ENCODE results near the gene RMP24.
"Not testable (repeated sequence)": the region's sequence is repeated elsewhere in the genome, so short reads cannot be mapped to it uniquely, and the experiment has no call there.

Gene RMP24

DNA sequence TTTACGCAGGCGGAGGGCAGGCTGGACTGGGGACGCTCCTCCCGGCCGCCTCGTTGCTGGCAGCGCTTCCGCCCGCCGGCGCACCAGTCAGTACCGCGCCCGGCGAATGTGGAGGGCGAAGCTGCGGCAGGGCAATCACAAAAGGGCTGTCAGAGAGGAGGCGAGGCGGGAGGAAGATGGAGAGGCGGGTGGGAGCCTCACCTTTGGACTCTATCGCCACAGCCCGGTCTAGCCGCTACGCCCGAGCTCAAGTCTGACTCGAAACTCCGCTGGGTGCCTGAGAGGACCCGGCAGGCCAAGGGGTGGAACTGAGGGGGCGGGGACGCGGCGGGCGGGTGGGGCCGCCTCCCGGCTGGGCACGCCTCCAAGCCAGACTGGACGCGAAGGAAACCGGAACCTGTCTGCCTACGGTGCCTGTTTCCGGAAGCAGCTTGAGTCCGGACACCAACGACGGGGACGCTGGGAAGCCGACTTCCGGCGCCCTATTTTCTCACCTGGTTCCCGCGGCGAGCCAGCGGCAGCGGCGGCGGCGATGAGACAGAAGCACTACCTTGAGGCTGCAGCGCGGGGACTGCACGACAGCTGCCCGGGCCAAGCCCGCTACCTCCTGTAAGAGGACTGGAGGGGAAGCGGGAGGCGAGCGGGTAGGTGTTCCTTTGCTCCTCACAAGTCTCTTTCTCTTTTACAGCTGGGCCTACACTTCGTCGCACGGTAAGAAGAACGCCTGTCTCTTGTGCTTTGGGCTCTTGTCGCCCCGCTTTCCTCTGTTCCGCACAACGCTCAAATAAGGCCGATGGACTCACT lies at the start of gene RMP24:
RMP24 (plus strand) TSS at position 483 of the 804 bp plus-strand sequence.
- DNase-seq, result peak; percentile 89 to 91

DNA sequence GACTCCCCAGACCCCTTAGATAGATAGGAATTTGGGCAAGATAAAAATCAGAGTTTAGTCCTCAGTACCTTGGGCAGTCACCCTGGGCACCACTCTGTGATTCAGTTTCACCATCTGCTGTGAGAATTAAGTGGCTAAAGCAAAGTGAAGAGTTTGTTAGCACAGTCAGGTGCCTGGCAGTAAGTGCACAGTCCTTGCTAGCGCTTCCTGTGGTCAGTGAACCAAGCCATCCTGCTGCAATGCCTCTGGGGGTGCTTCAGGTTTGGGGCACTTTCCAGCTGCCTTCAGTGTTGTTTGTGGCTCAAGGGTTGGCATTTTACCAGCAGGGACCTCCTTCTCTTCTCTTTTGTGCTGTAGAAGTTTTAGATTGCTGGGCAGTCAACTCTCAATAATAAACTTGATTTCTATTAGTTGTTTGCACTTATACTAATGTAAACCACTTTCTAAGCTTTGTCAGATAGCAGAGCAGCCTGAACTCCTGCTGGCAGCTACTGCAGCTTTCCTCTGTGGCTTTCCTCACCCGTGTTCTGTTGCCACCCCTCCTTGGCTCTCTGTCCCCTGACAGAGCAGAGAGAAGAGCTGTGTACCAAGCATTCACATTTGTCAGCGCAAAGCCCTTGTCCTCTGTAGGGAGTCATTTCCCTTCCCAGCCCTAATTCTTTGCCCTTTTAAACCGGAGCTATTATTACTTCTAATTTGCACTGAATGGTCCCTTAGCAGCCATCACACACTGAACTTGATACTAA lies 48.4 kb upstream of the RMP24 start:
- DNase-seq, result no peak

DNA sequence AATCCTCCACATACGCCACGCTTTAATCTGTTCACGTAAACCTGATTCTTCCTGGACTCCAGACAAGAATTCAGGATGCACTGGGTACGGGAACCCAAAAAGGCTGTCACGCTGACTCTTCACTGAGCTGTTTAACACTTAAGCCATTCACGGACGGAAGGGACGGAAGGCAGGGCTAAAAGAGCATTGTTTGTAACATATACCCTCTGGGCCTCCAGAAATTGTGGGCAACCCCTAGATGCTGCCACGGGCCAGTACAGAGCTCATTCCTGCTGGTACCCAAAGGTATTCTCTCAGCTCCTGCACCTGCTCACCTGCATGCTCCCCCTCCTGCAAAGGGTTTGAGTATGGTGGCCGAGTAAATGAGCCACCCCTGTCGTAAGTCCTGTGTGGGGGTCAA lies 45.6 kb upstream of the RMP24 start:
- no peak for DNase-seq

DNA sequence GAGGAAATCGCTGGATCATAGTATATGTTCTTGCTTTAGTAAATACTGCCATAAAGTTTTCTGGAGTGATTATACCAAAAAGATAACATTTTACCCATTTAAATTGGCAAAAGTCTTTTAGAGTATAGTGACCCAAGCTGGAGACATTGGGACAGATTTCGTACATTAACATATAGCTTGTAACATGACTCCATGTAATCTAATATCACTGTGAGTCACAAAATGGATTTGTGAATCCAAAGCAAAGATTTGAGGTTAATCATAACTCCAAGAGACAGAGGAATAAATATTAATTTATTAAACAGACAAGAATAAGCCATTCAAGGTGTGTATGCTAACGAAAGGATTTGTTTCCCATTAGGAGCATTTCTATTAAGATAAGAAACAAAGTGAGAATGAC lies 45.0 kb upstream of the RMP24 start:
- DNase-seq, result no peak

DNA sequence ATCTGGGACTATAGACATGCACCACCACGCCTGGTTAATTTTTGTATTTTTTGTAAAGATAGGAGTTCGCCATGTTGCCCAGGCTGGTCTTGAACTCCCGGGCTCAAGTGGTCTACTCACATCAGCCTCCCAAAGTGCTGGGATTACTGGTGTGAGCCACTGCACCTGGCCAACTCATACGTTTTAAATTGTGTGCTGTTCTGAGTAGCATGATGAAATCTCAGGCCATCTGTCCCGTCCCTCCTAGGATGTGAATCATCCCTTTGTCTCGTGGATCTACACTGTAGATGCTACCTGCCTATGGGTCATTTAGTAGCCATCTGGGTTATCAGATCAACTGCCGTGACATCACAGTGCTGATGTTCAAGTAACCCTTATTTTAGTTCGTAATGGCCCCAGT lies 38.5 kb upstream of the RMP24 start:
- no peak for DNase-seq

DNA sequence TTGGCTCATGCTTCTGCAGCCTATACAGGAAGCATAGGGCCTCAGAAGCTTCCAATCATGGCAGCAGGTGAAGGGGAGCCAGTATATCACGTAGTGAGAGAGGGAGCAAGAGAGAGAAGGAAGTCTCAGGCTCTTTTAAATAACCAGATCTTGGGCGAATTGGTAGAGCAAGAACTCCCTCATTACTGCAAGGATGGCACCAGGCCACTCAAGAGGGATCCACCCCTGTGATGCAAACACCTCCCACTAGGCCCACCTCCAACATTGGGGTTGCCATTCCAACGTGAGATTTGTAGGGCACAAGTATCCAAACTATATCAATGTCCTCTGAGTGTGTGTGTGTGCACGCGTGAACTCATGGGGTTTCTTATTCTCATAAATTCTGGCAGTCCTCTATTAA lies 37.6 kb upstream of the RMP24 start:
- no peak for DNase-seq

DNA sequence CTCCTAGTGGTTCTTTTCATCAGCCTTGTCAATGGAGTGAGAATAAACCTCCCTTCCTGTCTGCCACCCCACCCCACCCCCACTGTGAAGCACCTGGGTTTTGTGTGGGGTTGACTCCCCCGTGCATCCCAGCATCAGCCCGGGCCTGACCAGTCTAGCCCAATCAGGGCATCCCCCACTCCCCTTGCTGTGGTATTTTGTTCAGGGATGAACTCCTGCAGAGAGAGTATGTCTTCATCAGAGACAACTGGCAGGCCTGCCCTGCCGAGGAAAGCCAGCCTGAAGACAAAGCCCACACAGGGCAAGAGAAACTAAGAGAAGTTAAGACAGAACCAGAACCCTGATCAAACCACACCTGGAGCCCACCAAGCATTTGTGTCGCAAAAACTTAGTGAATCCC lies 36.7 kb upstream of the RMP24 start:
- no peak for DNase-seq

DNA sequence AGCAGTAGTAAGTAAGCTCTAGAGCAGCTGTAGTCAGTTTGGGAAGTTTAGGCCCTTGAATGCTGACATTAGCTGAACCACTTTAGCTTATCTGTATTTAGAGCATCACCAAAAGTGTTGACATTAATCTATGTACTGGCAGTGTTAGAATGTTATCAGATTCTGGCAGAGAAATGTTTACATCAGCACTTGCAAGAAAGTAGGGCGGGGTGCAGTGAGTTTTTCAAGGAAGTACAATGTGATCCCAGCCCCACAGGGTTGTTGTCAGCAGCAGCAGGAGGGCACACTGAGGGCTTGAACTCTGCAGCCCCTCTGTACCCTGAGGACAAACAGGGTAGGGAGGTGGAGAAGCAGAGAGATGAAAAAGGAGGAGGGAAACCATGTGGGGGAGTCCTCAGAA lies 35.5 kb upstream of the RMP24 start:
- DNase-seq, result no peak

DNA sequence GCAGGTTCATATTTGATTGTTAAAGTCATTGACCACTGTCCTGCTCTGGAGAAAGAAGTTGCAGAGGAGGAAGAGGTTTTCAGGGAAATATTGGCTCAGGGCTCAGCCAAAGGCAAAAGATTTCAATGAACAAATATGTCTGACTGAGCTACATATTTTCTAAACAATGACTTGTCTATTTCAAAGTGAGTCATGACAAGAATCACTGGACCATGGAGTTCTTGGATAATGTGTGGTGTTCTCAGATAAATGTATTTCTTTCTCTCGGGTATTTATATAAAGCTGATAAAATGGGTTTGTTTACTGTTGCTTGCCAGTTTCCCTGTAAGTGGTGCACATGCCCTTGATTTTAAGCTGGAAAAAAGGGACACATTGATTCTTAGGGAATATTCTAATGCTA lies 34.3 kb upstream of the RMP24 start:
- no peak for DNase-seq

DNA sequence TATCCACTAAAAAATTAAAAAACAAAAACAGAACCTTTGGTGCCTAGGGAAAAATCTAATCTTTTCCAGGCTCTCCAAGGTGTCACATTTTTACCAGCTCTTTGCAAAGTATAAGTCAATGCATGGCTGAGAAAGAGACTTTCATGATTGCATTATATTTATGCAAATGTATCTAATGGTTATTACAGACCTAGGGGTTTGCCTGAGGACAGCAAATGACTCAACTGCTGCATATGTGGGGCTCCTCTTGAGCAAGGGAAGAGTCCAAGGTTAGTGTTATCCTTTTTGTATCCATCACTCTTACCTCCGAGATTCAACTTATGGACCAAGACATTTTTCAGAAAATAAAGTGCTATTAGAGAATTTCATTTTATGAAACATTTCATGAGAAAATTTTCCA lies 33.9 kb upstream of the RMP24 start:
- no peak for DNase-seq

DNA sequence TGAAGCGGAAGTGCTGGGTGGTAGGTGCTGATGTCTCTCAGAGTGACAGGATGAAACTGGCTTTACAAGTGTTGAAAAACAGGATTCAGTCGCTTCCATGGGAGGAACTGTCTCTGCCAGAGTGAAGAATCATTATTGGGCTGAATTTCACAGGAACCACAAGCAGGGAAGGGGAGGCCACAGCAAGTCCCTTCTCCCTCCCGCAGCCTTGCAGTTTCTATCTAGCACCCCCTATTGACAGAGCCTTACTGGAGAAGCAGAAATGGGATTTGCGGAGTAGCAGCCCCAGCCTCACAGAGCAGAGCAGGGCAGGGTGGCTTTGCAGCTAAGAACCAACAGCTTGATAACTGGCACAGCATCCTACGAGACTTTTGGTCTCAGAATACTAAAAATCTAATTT lies 33.3 kb upstream of the RMP24 start:
- DNase-seq, result no peak

DNA sequence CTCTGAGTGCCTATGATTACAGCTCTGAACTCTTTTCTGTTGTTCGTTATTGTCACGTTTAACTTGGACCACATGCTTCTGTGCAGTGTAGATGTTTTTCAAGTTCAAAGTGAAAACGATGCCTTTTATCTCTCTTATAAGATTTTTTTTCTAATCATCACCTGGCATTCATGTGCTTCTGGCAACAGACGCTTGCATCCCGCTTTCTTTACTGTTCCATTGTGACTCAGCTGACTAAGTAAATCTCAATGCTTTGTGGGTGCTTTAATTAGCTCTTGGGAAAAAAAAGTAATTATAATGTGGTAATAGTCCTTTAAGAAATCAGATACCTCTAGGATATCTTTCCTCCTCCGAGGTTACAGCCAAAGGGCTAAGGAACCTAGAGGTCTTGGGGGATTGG lies 31.2 kb upstream of the RMP24 start:
- no peak for DNase-seq

DNA sequence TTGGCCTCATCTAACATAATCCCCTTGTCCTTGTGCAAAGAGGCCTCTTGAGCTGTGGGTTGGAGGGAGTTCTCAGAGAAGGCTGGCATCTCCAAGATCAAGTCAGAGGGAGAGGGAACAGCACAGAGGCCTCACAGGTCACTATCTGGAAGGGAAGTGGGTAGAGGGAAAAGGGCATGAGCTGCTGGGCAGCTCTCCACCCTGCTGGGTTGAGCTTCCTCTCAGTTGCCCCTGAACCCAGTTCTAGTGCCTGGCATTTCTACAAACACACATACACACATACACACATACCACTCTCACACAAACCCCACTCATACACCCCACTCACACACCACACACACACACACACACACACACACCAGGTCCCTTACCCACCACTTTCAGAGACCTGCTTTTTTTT lies 30.3 kb upstream of the RMP24 start:
- no peak for DNase-seq

DNA sequence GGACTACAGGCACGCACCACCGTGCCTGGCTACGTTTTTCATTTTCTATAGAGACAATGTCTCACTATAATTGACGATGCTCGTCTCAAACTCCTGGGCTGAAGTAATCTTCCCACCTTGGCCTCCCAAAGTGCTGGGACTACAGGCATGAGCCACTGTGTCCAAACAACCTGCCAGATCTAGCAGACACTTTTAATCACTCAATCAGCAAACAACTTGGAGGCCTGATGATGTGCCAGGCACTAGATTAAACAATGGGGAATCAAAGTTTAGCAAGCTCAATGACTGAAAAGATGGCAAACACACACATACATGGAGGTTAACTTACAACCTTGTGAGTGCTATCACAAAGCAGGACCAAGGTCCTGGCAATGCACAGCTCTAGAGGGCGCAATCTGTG lies 29.8 kb upstream of the RMP24 start:
- no peak for DNase-seq

DNA sequence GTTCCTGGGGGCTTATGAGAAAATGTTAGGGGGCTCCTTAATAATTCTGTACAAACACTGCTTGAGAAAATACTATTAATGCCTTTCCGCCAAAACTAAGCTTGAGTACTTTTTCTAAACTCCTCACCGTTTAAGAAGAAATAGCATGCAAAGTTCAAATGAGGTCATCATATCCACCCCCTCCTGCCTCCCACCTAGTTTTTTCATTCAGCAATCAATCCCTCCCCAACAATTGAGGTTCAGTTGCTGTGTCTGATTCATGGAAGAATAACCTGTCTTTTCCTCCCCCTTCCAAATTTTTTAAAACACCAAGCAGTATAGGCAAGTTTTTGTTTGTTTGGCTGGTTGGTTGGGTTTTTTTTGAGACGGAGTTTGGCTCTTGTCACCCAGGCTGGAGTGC lies 24.4 kb upstream of the RMP24 start:
- no peak for DNase-seq

DNA sequence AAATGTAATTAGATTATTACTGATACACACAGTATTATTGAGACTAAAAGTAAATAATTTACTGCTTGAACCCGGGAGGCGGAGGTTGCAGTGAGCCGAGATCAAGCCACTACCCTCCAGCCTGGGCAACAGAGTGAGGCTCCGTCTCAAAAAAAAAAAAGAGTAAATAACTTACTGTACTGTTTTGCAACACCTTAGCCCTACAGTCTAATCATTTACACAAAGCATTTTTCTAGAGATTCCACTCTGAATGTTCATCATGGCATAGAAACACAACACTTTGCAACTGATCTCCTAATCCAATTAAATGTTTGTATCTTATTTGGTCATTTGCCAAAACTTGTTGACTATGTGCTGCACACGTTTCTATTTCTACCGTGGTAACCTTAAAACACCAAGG lies 23.4 kb upstream of the RMP24 start:
- no peak for DNase-seq

DNA sequence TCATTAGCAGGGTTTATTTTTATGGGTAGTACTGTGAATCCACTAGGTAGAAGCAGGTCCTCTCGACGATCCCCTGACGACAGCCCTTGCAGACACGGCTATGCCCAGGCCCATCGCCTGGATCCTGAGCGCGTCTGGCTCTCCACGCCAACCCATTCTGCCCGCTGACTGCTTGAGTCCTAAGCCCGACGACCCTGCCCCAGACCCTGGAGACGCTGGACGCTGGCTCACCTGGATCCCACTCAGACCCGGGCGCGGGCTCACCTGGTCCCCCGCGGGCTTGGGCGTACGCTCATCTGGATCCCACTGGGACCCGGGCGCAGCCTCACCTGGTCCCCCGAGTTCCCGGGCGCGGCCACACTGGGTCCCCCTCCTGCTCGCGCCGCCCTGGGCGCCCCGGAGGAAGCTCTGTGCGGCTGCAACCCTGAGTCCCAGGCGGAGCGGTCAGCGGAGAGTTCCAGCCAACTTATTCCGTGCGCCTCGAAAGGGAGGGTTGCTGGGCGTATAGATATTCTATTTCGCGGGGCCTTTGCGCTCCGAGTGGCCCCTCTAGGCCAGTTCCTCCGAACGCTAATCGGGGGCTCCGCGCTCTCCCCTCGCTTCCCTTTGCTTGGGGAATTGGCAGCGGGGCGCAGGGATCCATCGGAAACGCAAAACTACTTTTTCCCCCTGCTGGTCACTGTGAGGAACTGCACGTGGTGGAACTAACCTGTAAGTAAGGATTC lies 22.4 kb upstream of the RMP24 start:
- DNase-seq, result peak; percentile 39 to 42

DNA sequence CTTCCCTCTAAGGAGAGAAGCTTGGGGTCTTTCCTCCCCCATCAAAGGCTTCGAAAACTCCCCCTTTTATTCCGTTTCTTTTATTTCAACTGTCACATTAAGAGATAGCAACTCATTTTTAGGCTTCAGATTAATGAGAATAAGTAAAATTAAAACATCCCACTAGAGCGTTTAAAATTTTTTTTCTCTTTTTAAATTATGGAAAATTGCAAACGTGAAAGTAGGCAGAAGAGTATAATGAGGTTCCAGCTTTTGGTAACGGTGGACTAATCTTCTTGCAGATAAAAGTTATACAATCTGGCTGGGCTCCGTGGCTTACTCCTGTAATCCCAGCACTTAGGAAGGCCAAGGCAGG lies 21.9 kb upstream of the RMP24 start:
- DNase-seq, result no peak

DNA sequence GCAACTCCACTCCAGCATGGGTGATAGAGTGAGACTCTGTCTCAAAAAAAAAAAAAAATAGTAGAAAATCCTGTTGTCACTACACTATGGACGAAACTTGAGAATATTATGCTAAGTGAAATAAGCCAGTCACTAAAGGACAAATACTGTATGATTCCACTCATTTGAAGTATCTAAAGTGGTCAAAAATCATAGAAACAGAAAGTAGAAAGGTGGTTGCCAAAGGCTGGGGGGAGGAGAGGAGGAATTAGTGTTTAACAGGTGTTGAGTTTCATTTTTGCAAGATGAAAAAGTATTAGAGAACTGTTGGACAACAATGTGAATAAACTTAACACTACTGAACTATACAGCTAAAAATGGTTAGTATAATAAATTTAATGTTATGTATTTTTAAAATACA lies 18.8 kb upstream of the RMP24 start:
- no peak for DNase-seq

DNA sequence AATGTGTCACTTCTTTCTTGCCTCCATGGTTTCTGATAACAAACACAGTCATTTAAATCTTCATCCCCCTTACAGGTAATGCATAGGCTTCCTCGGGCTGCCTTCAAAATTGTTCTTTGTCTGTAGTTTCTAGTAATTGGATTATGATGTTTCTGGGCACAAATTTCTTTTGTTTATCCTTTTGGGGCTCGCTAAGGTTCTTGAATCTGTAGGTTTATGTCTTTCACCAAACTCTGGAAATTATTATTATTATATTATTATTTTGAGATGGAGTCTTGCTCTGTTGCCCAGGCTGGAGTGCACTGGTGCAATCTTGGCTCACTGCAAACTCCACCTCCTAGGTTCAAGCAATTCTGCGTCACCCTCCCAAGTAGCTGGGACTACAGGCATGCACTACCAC lies 16.3 kb upstream of the RMP24 start:
- DNase-seq, result no peak

DNA sequence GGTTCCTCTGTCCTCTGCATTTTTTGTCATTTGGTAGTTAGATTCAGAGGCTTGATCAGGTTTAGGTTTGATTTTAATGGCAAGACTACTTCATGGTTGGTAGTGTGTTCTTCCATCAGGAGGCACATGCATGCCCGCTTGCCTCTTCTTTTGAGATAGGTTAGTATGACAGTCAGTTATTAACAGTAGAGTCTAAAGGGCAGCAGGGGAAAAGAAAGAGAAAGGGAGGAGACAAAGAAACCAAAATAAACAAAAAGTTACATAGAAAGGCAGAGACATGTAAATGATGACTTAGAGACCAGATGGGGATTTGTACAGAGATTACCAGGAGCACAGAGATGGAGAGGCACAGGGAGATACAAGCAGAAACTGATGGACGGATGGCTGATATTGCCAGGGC lies 10.2 kb upstream of the RMP24 start:
- DNase-seq, result no peak

DNA sequence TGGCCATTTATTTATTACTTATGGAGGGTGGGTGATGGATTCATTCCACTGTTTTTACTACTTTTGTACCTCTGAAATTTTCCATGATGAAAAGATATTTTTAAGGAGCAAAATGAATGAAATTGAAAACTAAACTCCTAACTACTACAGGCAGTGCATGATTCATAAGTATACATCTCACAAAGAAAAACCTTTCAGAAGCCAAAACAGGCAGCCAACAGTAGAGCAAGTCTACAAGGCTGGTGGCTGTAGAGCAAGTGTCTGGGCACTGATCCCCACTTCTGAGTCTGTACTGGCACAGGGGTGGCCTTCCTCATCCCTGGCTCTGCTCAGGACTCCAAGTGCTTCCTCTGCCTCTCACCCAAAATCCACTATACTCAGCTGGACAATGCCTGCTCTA lies 8.2 kb upstream of the RMP24 start:
- DNase-seq, result no peak

DNA sequence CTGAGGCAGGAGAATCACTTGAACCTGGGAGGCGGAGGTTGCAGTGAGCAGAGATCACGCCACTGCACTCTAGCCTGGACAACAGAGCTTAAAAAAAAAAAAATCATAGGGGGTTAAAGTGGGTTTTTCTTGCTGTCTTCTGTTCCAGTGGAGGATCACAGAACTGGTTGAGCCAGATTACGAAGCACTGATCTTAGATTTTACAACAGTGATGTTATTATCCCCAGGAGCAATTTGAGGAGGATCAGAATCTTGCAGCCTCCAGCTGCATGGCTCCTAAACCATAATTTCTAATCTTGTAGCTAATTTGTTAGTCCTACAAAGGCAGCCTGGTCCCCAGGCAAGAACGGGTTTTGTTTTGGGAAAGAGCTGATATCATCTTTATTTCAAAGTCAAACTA lies 4.6 kb upstream of the RMP24 start:
- not testable (repeated sequence) for DNase-seq

DNA sequence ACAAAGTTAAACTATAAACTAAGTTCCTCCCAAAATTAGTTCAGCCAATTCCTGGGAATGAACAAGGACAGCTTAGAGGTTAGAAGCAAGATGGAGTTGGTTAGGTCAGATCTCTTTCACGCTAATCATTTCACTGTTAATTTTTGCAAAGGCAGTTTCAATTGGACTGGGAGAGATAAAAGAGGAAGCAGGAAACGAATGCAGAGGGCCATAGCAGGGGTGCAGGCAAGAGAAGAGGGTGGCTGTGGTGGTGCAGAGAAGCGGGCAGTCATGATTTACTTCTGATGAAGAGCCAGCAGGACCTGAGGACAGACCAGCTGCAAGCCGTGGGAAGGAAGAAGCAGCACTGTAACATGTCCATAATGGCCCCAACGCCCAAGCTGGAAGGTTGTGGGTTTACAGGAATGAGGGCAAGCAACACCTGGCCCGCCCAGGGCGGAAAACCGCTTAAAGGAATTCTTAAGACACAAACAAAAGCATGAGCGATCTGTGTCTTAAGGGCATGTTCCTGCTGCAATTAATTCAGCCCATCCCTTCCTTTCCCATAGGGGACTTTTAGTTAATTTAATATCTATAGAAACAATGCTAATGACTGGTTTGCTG lies 4.1 kb upstream of the RMP24 start:
- DNase-seq, result no peak

Measured in stimulated activated CD4-positive, alpha-beta T cell treated with anti-CD3 and anti-CD28 coated beads, Interleukin-4, amount 100 ng/mL, for 4 hours (primary cell).